H1 (cell line): ENCODE data around the gene NDUFA12. TPM values are rescaled to one million over a fixed set of nuclear protein-coding genes. Genes with fewer than 3 reads are reported as not detected.

Experiments
- CTCF ChIA-PET: fragments of 300-600 bp; sonication (Branson Sonifier 250); formaldehyde crosslinking; loops from one replicate; lab custom pipeline; 2021; ENCODE audit not compliant: partially characterized antibody; lab: Charles Lee
- POLR2A ChIA-PET: fragments of 300-600 bp; sonication (Branson Sonifier 250); formaldehyde crosslinking; loops from one replicate; lab custom pipeline; 2021; ENCODE audit warnings: inconsistent platforms; ENCODE audit not compliant: partially characterized antibody; lab: Charles Lee
- DNase-seq, 2 experiments: peaks; one replicate each; pipeline versions ENCODE4 v3.0.0 to v3.0.0-alpha.2; 2010 to 2022; ENCODE audit warnings: low spot score in 2 of 2, low read depth in 1 of 2, mixed read lengths in 1 of 2
- FAIRE-seq: peaks from 2 replicates; lab custom pipeline; 2011; peaks lifted over from hg19 to GRCh38; lab: Jason Lieb, UNC
- H2AFZ ChIP-seq: 2 replicates; pipeline ENCODE4 v1.8.1; 2012; ENCODE audit warnings: low read length, inconsistent platforms
- H2AK5ac ChIP-seq: 2 replicates; pipeline ENCODE4 v1.6.1; 2013; ENCODE audit warnings: low read depth, low read length
- H2BK120ac ChIP-seq: replicated peaks from 2 replicates; pipeline ENCODE3; 2013; ENCODE audit warnings: low read depth, low read length, inconsistent platforms
- H2BK12ac ChIP-seq: 2 replicates; pipeline ENCODE4 v1.6.1; 2013; ENCODE audit warnings: low read depth, low read length
- H2BK15ac ChIP-seq: 2 replicates; pipeline ENCODE4 v1.6.1; 2013; ENCODE audit warnings: low read length
- H2BK20ac ChIP-seq: 2 replicates; pipeline ENCODE4 v1.6.1; 2013; ENCODE audit warnings: low read length
- H2BK5ac ChIP-seq: 2 replicates; pipeline ENCODE4 v1.6.1; 2013; ENCODE audit warnings: low read depth, low read length
- H3K14ac ChIP-seq: 2 replicates; pipeline ENCODE4 v1.6.1; 2013; ENCODE audit warnings: inconsistent platforms; ENCODE audit not compliant: insufficient read length
- H3K18ac ChIP-seq: 2 replicates; pipeline ENCODE4 v1.6.1; 2013; ENCODE audit warnings: low read length; ENCODE audit errors: extremely low read depth
- H3K23ac ChIP-seq: 2 replicates; pipeline ENCODE4 v1.6.1; 2013; ENCODE audit warnings: inconsistent platforms; ENCODE audit not compliant: insufficient read length
- H3K23me2 ChIP-seq: 2 replicates; pipeline ENCODE4 v1.6.1; 2013; ENCODE audit warnings: low read depth, low read length
- H3K27ac ChIP-seq: 2 replicates; pipeline ENCODE4 v1.6.1; 2011; ENCODE audit warnings: low read depth, low read length, inconsistent platforms
- H3K27me3 ChIP-seq, 4 experiments: replicated peaks in 1 of 4; 1 replicate in 1 of 4; 2 replicates in 3 of 4; pipeline versions ENCODE4 v1.6.1 to v1.8.1; 2011 to 2013; ENCODE audit warnings: low read length in 3 of 4, mild to moderate bottlenecking in 3 of 4, inconsistent platforms in 2 of 4, mixed read lengths in 2 of 4, moderate library complexity in 1 of 4; ENCODE audit not compliant: control insufficient read depth in 3 of 4, insufficient read depth in 3 of 4; ENCODE audit errors: extremely low read depth in 1 of 4
- H3K36me3 ChIP-seq, 4 experiments: 2 replicates each; pipeline versions ENCODE4 v1.6.1 to v1.8.1; 2011 to 2013; ENCODE audit warnings: mild to moderate bottlenecking in 4 of 4, low read length in 3 of 4, moderate library complexity in 2 of 4, control low read depth in 1 of 4, inconsistent platforms in 1 of 4; ENCODE audit not compliant: insufficient read depth in 4 of 4, control insufficient read depth in 2 of 4
- H3K4ac ChIP-seq: replicated peaks from 2 replicates; pipeline ENCODE3; 2013; ENCODE audit warnings: low read length, low read depth, mixed read lengths, inconsistent platforms; ENCODE audit not compliant: insufficient read length
- H3K4me1 ChIP-seq, 4 experiments: replicated peaks in 1 of 4; 1 replicate in 1 of 4; 2 replicates in 3 of 4; pipeline versions ENCODE4 v1.6.1 to v1.8.1; 2011 to 2013; ENCODE audit warnings: low read length in 3 of 4, inconsistent platforms in 2 of 4, mixed read lengths in 1 of 4; ENCODE audit not compliant: insufficient read depth in 4 of 4, control insufficient read depth in 3 of 4
- H3K4me2 ChIP-seq, 2 experiments: 2 replicates each; pipeline versions ENCODE4 v1.6.1 to v1.8.1; 2011 to 2013; ENCODE audit warnings: low read depth in 2 of 2, low read length in 2 of 2, control low read depth in 1 of 2, inconsistent platforms in 1 of 2, mild to moderate bottlenecking in 1 of 2; ENCODE audit not compliant: insufficient read depth in 1 of 2
- H3K4me3 ChIP-seq, 4 experiments: fragments of 200-600, 300-600 bp in 1 of 4; sonication (generic), shearing (Covaris generic), sonication (Bioruptor Twin) in 1 of 4; 2 replicates each; pipeline versions ENCODE4 v1.5.1 to v1.8.1; 2011 to 2016; ENCODE audit warnings: low read length in 4 of 4, low read depth in 3 of 4, control low read depth in 2 of 4, inconsistent platforms in 2 of 4, mild to moderate bottlenecking in 2 of 4, mixed read lengths in 1 of 4, moderate library complexity in 1 of 4; ENCODE audit not compliant: insufficient read depth in 2 of 4; ENCODE audit errors: extremely low read depth in 1 of 4
- H3K56ac ChIP-seq: replicated peaks from 2 replicates; pipeline ENCODE3; 2013; ENCODE audit warnings: low read depth, mild to moderate bottlenecking, mixed read lengths, low read length, inconsistent platforms; ENCODE audit not compliant: insufficient read length
- H3K79me1 ChIP-seq: 2 replicates; pipeline ENCODE4 v1.6.1; 2013; ENCODE audit warnings: low read depth, low read length, control low read depth
- H3K79me2 ChIP-seq, 2 experiments: 2 replicates each; pipeline versions ENCODE4 v1.6.1 to v1.8.1; 2012 to 2013; ENCODE audit warnings: low read length in 2 of 2, mild to moderate bottlenecking in 2 of 2, inconsistent platforms in 1 of 2; ENCODE audit not compliant: insufficient read depth in 2 of 2, control insufficient read depth in 1 of 2
- H3K9ac ChIP-seq, 4 experiments: replicated peaks in 1 of 4; 1 replicate in 1 of 4; 2 replicates in 3 of 4; pipeline versions ENCODE4 v1.6.1 to v1.8.1; 2011 to 2013; ENCODE audit warnings: low read depth in 3 of 4, low read length in 3 of 4, control low read depth in 2 of 4, mild to moderate bottlenecking in 2 of 4, moderate library complexity in 2 of 4, inconsistent platforms in 1 of 4; ENCODE audit errors: extremely low read depth in 1 of 4
- H3K9me3 ChIP-seq, 2 experiments: 2 replicates each; pipeline versions ENCODE4 v1.6.1 to v1.8.1; 2012 to 2013; ENCODE audit warnings: mild to moderate bottlenecking in 2 of 2, moderate library complexity in 2 of 2, control low read depth in 1 of 2, inconsistent platforms in 1 of 2, low read depth in 1 of 2, low read length in 1 of 2, mixed read lengths in 1 of 2; ENCODE audit not compliant: insufficient read depth in 2 of 2
- H4K20me1 ChIP-seq, 2 experiments: replicated peaks in 1 of 2; 2 replicates each; pipeline versions ENCODE3 to v1.8.1; 2011 to 2013; ENCODE audit warnings: inconsistent platforms in 2 of 2, low read length in 2 of 2, mild to moderate bottlenecking in 1 of 2; ENCODE audit not compliant: insufficient read depth in 2 of 2, control insufficient read depth in 1 of 2
- H4K5ac ChIP-seq: 2 replicates; pipeline ENCODE4 v1.6.1; 2013; ENCODE audit warnings: low read length, low read depth, mixed read lengths, inconsistent platforms; ENCODE audit not compliant: insufficient read length
- H4K8ac ChIP-seq: 2 replicates; pipeline ENCODE4 v1.8.0; 2013; ENCODE audit warnings: mild to moderate bottlenecking, moderate library complexity, low read length, inconsistent platforms; ENCODE audit not compliant: insufficient read depth; ENCODE audit errors: extremely low read depth
- H4K91ac ChIP-seq: replicated peaks from 2 replicates; pipeline ENCODE3; 2013; ENCODE audit warnings: low read length, mixed read lengths, inconsistent platforms; ENCODE audit not compliant: insufficient read length
- WGBS, 2 experiments: shearing (Covaris generic) in 1 of 2; methylation state at CpG; one replicate each; pipeline versions ENCODE4 v1.1.6 to v1.1.7; 2013 to 2015; ENCODE audit warnings: low lambda C conversion rate in 2 of 2, mixed read lengths in 2 of 2, inconsistent platforms in 1 of 2, low coverage in 1 of 2, missing lambda C conversion rate in 1 of 2; ENCODE audit not compliant: insufficient replicate concordance in 2 of 2, insufficient coverage in 1 of 2, insufficient read length in 1 of 2; ENCODE audit errors: extremely low coverage in 1 of 2, missing lambda C conversion rate in 1 of 2; 5-methylcytosine and 5-hydroxymethylcytosine counted together
- polyA plus RNA-seq, 7 experiments: library from polyadenylated mRNA; depleted of rRNA in 3 of 7; stranded (reverse) in 5 of 7; unstranded in 2 of 7; fragments of >200 nt in 5 of 7; fragments of 200-250 nt in 2 of 7; gene quantifications; 1 replicate in 5 of 7; 2 replicates in 1 of 7; 4 replicates in 1 of 7; pipeline versions ENCODE4 v1.2.1 to v1.2.3, GENCODE V29; 2011 to 2013; ENCODE audit warnings: missing spikeins in 2 of 7, mixed read lengths in 2 of 7
- total RNA-seq: library from RNA; stranded (reverse); fragmentation: NEBNext Ultra II Directional; extraction: Animal tissue kit (Norgen Biotek cat#: 25700); gene quantifications from 2 replicates; pipeline ENCODE4 v1.2.1, GENCODE V29; 2021

The NDUFA12 gene
- total and polyA plus RNA-seq, 2 of the 8 experiments (the other 6 are each of a cell fraction or from before 2014, with no cell fraction given): 98.1 to 157 TPM

DNA sequence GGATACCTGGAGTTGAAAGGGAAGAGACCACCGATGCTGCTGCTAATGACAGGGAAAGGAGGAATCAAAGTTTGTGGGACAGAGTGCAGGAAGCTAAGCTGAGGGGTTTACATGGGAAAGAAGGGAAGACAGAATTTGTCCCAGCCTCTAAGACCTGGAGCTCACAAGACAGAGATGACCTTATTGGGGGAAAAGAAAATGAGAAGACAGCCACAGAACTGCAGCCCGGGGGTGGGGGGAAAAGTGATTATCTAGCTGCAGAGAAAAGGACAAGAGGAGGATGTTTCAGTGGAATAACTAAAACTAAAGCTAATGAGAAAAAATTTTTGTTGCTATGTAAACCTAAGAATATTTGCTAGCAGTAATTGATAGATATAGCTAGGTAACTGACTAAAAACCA is 30.7 kb downstream of the NDUFA12 start:
- Histone ChIP-seq H3K9ac (no peak overlapping the region), H3K14ac (no peak overlapping the region), H3K4me1 (no peaks in the 10 kb centered on the region), H3K36me3 (0 out of 8 replicates have a peak, but pooled peaks cover 0 to 5% (median 0%) of the 10 kb centered on the region in 4 experiments), H3K27ac (no peak overlapping the region), H3K56ac (no peak overlapping the region), H2BK120ac (no peak overlapping the region), H4K8ac (no peak overlapping the region), H4K91ac (no peak overlapping the region), H3K4ac (no peak overlapping the region), H3K27me3 (no peaks in the 10 kb centered on the region), H3K23ac (no peak overlapping the region), H3K23me2 (no peaks in the 10 kb centered on the region), H3K9me3 (no peaks in the 10 kb centered on the region), H2BK12ac (no peak overlapping the region), H3K4me3 (no peak overlapping the region), H4K20me1 (no peaks in the 10 kb centered on the region), H2BK20ac (no peak overlapping the region), H2AK5ac (no peak overlapping the region), H3K18ac (no peak overlapping the region), H3K4me2 (no peak overlapping the region), H2BK5ac (no peak overlapping the region), H4K5ac (no peak overlapping the region), H3K79me1 (no peaks in the 10 kb centered on the region), H2AFZ (no peak overlapping the region), H2BK15ac (no peak overlapping the region), H3K79me2 (no peaks in the 10 kb centered on the region; a peak in 1 of 4 replicates)
- ChIA-PET POLR2A (interaction anchor here (0.6 to 1.3 kb wide), 2 partner anchors 31 to 796 kb away, joined by 3 to 7 read pairs; partner anchors contain the start of gene NDUFA12), CTCF (interaction anchor here (1.1 to 2.5 kb wide), 5 partner anchors 10 to 98 kb away, joined by 3 to 11 read pairs (median 5); no protein-coding TSS in a partner anchor)
- DNase-seq: no peak
- FAIRE-seq: no peak
- 89% methylated on average over 2 of the region's 2 CpGs; no CpG with 5 or more reads in 1 of the 2 experiments for WGBS, 2 experiments
